Measurements from ENCODE around the gene CSTPP1. TPM values are rescaled to one million over a fixed set of nuclear protein-coding genes. Genes with fewer than 3 reads are reported as not detected.

Gene CSTPP1
- total RNA-seq, 3 donors from 2014 or later (not counting 1 experiment from before 2014, with no cell fraction given): 16.2 to 17.8 (median 16.9) TPM

GRCh38 chr11:47137476-47137875 is 200.9 kb downstream of the CSTPP1 start:
- intact Hi-C loops (cut with micrococcal nuclease): no loop called here
- Mint-ChIP-seq H3K36me3 (peaks cover 8% of the 10 kb centered on the region), H3K4me1 (no peaks in the 10 kb centered on the region), H3K27ac (no peak overlapping the region), H3K4me3 (no peak overlapping the region), H3K27me3 (ENCODE audit: low read depth in 2 of 2) (no peaks in the 10 kb centered on the region), H3K9me3 (no peaks in the 10 kb centered on the region)
- Histone ChIP-seq H3K27me3 (ENCODE audit: control insufficient read depth, insufficient read depth, low read length) (no peaks in the 10 kb centered on the region), H3K4me1 (ENCODE audit: control insufficient read depth, insufficient read depth, low read length) (no peaks in the 10 kb centered on the region), H3K27ac (ENCODE audit: low read length) (no peak overlapping the region), H3K36me3 (ENCODE audit: control insufficient read depth, insufficient read depth, low read length) (peaks cover 10% of the 10 kb centered on the region), H3K4me3 (ENCODE audit: low read length) (no peak overlapping the region), H3K9me3 (ENCODE audit: control insufficient read depth, insufficient read depth, low read length) (no peaks in the 10 kb centered on the region)
- ATAC-seq (no peak), DNase-seq (no peak)
- TF ChIP-seq, protein P1, sequence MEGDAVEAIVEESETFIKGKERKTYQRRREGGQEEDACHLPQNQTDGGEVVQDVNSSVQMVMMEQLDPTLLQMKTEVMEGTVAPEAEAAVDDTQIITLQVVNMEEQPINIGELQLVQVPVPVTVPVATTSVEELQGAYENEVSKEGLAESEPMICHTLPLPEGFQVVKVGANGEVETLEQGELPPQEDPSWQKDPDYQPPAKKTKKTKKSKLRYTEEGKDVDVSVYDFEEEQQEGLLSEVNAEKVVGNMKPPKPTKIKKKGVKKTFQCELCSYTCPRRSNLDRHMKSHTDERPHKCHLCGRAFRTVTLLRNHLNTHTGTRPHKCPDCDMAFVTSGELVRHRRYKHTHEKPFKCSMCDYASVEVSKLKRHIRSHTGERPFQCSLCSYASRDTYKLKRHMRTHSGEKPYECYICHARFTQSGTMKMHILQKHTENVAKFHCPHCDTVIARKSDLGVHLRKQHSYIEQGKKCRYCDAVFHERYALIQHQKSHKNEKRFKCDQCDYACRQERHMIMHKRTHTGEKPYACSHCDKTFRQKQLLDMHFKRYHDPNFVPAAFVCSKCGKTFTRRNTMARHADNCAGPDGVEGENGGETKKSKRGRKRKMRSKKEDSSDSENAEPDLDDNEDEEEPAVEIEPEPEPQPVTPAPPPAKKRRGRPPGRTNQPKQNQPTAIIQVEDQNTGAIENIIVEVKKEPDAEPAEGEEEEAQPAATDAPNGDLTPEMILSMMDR (IDR thresholded peaks at IDR 0.05): no peak
- 98% methylated on average over 2 of the region's 2 CpGs for WGBS (ENCODE audit: insufficient coverage)

GRCh38 chr11:47139878-47140277 is 203.3 kb downstream of the CSTPP1 start:
- Histone ChIP-seq H3K27ac (ENCODE audit: low read length) (no peak overlapping the region), H3K36me3 (ENCODE audit: control insufficient read depth, insufficient read depth, low read length) (peaks cover 10% of the 10 kb centered on the region), H3K4me3 (ENCODE audit: low read length) (no peak overlapping the region), H3K9me3 (ENCODE audit: control insufficient read depth, insufficient read depth, low read length) (no peaks in the 10 kb centered on the region), H3K27me3 (ENCODE audit: control insufficient read depth, insufficient read depth, low read length) (no peaks in the 10 kb centered on the region), H3K4me1 (ENCODE audit: control insufficient read depth, insufficient read depth, low read length) (no peaks in the 10 kb centered on the region)
- DNase-seq: no peak
- H3K27me3 Mint-ChIP-seq (ENCODE audit: low read depth in 2 of 2): no peaks in the 10 kb centered on the region
- no peak overlapping the region for H3K4me3 Mint-ChIP-seq
- H3K9me3 Mint-ChIP-seq: no peaks in the 10 kb centered on the region
- TF ChIP-seq, protein P1 (IDR thresholded peaks at IDR 0.05): no peak
- intact Hi-C loops (cut with micrococcal nuclease): no loop called here
- 73% methylated on average over 3 of the region's 4 CpGs for WGBS (ENCODE audit: insufficient coverage)
- no peak for ATAC-seq
- no peak overlapping the region for H3K27ac Mint-ChIP-seq
- H3K36me3 Mint-ChIP-seq: peaks cover 8% of the 10 kb centered on the region
- no peaks in the 10 kb centered on the region for H3K4me1 Mint-ChIP-seq

GRCh38 chr11:47143322-47143721 is 206.8 kb downstream of the CSTPP1 start:
- no peak overlapping the region for H3K27ac Mint-ChIP-seq

GRCh38 chr11:47144541-47144940 is 208.0 kb downstream of the CSTPP1 start:
- no peaks in the 10 kb centered on the region for H3K27me3 ChIP-seq (ENCODE audit: control insufficient read depth, insufficient read depth, low read length)
- DNase-seq: no peak
- no peaks in the 10 kb centered on the region for H3K4me1 ChIP-seq (ENCODE audit: control insufficient read depth, insufficient read depth, low read length)
- intact Hi-C loops (cut with micrococcal nuclease): no loop called here
- H3K36me3 Mint-ChIP-seq: no peaks in the 10 kb centered on the region
- no peak for ATAC-seq
- no peaks in the 10 kb centered on the region for H3K36me3 ChIP-seq (ENCODE audit: control insufficient read depth, insufficient read depth, low read length)
- TF ChIP-seq, protein P1 (IDR thresholded peaks at IDR 0.05): no peak
- H3K27me3 Mint-ChIP-seq (ENCODE audit: low read depth in 2 of 2): no peaks in the 10 kb centered on the region
- no peaks in the 10 kb centered on the region for H3K9me3 Mint-ChIP-seq
- no peaks in the 10 kb centered on the region for H3K9me3 ChIP-seq (ENCODE audit: control insufficient read depth, insufficient read depth, low read length)
- no peak overlapping the region for H3K27ac ChIP-seq (ENCODE audit: low read length)
- 93% methylated on average over 3 of the region's 3 CpGs for WGBS (ENCODE audit: insufficient coverage)
- H3K4me1 Mint-ChIP-seq: no peaks in the 10 kb centered on the region
- H3K4me3 Mint-ChIP-seq: no peak overlapping the region
- H3K4me3 ChIP-seq (ENCODE audit: low read length): no peak overlapping the region
- no peak overlapping the region for H3K27ac Mint-ChIP-seq

More at GRCh38 chr11:47143322-47143721, 206.8 kb downstream of the CSTPP1 start:
- Histone ChIP-seq H3K36me3 (ENCODE audit: control insufficient read depth, insufficient read depth, low read length) (peaks cover 1% of the 10 kb centered on the region), H3K4me3 (ENCODE audit: low read length) (no peak overlapping the region), H3K9me3 (ENCODE audit: control insufficient read depth, insufficient read depth, low read length) (no peaks in the 10 kb centered on the region), H3K27me3 (ENCODE audit: control insufficient read depth, insufficient read depth, low read length) (no peaks in the 10 kb centered on the region), H3K27ac (ENCODE audit: low read length) (no peak overlapping the region), H3K4me1 (ENCODE audit: control insufficient read depth, insufficient read depth, low read length) (no peaks in the 10 kb centered on the region)
- DNase-seq (no peak), ATAC-seq (no peak)
- Mint-ChIP-seq H3K27me3 (ENCODE audit: low read depth in 2 of 2) (no peaks in the 10 kb centered on the region), H3K36me3 (no peaks in the 10 kb centered on the region), H3K9me3 (no peaks in the 10 kb centered on the region), H3K4me3 (no peak overlapping the region), H3K4me1 (no peaks in the 10 kb centered on the region)
- TF ChIP-seq, protein P1 (IDR thresholded peaks at IDR 0.05): no peak
- 95% methylated on average over 3 of the region's 3 CpGs for WGBS (ENCODE audit: insufficient coverage)
- intact Hi-C loops (cut with micrococcal nuclease): no loop called here
